ENCODE measurements around the gene STX2.
"Not testable (repeated sequence)": the region's sequence is repeated elsewhere in the genome, so short reads cannot be mapped to it uniquely, and the experiment has no call there.

The STX2 gene

DNA sequence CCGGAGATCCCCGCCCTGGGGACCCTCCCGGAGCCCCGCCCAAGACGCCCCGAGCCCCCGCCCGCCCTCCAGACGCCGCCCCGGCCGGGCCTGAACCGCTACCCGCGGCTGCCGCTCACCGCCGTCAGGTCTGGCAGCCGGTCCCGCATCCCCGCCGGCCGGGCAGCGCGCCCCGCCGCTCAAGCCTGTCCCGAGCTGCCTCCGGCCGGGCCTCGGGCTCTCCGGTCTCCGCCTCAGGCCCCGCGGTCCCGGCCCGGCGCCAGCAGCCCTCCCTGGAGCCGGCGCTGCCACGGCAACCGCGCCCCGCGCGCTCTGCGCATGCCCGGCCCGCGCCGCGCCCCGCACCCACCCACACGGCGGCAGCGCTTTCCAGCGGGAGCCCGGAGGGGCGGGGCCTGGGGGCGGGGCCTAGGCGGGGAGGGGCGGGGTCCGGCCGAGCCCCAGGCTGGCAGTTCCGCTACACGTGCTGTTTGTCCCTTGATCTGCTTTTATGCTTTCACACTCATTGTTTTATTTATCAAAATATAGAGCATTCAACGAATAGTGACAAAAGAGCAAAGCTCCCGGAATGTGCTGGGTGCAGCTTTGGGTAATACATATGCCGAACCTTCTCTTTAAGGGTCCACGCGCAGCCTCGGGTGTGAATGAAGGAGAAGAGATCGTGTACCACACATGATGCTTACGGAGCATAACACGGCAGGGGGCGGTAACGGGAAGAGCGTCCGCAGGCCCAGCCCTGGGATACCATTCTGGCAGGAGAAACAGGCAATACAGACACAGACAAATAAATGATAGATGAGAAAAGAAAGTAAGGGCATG is at the start of gene STX2:
Gene STX2, minus strand, starts transcription at position 300 of the 819 bp plus-strand sequence. Its CDS starts 151 bp downstream, at position 149.
- peak; percentile 77 for DNase-seq

DNA sequence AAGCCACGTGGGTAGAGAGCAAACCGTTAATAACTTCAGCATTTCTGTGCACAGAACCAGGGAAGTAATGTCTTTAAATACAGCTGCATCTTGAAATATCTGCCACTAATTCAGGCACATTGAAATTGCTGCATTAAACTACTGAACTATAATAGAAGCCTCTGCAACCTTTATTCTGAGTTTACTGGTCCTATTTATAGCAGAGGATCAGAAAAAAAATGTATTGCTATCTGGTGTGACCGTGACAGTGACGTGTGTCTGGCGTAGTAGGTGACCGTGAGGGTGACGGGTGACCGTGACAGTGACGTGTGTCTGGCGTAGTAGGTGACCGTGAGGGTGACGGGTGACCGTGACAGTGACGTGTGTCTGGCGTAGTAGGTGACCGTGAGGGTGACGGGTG is 48.1 kb upstream of the STX2 start:
- DNase-seq, result not testable (repeated sequence)

DNA sequence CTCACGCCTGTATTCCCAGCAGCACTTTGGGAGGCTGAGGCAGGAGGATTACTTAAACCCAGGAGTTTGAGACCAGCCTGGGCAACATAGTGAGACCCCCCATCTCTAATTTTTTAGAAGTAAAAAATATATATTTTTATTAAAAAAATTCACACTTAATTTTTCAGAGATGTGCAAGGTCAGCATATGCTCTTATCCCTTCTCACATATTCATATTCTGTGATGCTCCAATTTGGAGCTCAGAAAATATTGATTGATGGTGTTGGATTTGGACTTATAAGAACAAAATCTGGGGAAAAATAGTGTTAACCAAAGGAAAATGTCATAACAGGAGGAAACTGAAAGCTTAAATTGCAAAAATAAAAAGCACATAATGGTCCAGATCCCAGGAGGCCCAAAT is 42.5 kb upstream of the STX2 start:
- no peak for DNase-seq

DNA sequence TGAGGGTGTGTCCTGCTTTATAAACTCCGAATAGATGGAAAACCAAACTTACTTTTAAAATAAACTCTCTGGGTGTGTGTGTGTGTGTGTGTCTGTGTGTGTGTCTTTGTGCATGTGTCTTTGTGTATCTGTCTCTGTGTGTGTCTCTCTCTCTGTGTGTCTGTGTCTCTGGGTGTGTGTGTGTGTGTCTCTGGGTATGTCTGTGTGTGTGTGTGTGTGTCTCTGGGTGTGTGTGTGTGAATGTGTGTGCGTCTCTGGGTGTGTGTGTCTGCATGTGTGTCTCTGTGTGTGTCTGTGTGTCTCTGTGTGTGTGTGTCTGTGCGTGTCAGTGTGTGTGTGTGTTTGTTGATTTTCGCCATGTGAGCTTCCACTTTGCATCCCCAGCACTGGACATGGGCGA is 42.0 kb upstream of the STX2 start:
- DNase-seq, result no peak

DNA sequence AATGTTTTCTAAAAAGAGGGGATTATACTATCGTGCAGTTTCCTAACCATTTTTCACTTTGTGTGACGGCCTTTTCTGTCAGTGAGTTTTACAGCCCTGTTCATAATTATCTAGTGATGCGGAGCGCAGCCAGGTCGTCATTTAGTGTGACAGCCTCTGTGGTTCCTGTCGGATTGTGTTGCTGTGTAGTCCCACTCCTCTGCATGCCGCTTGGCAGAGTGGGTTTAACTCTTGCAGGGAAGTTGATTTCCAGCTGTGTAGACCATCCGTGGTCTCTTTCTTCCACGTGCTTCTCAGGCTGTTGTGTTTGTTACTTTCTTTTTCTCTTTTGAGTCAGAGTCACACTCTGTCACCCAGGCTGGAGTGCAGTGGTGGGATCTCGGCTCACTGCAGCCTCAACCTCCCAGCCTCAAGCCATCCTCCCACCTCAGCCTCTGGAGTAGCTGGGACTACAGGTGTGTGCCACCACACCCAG is 41.4 kb upstream of the STX2 start:
- DNase-seq, result no peak

DNA sequence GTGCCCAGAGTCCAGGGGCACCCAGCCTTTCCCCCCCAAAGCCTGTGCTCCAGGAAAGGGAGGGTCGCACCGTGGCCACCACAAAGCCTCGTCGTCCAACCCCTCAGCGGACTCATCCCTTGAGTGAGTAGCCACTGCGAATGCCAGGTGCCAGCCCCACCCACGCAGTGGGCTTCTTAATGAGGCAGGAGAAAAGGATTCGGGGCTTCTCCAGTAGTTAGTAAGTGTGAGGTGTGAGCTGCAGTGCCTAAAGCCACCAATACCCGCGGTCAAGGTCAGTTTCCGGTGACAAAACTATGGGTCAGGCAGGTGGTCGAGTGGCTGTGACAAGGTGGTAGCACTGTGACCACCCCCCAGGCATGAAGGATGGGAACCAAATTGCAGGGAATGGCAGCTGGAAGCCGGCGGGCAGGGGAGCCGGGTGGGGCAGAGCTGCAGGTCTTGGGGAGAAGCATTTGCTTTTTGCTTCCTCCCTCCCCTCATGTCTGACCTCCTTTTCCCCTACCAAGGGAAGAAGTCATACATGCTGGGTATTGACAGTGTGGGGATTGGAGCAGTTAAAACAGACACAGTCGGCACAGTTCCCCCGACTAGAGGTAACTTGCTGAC is 40.8 kb upstream of the STX2 start:
- DNase-seq, result no peak

DNA sequence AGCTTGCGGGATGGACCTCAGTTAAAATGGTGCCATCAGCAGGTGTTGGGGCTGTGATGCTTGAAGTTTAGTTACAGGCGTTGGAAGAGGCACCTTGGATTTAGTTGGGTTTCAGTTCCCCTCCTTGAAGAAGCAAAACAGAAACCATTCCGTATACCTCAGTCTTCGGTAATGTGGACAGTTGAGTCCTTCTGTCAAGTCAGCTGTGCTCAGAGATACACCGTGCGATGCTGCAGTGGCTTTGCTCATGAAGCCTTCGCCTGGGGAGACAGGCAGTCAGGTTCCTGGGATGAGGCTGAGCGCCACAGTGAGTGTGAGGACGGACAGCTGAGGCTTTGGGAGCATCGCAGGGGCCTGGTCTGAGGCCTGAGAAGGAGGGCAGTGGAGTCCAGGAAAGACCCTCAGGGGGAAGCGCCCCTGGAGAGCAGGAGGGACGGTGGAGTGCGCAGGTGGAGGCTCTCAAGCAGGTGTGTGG is 40.2 kb upstream of the STX2 start:
- no peak for DNase-seq

DNA sequence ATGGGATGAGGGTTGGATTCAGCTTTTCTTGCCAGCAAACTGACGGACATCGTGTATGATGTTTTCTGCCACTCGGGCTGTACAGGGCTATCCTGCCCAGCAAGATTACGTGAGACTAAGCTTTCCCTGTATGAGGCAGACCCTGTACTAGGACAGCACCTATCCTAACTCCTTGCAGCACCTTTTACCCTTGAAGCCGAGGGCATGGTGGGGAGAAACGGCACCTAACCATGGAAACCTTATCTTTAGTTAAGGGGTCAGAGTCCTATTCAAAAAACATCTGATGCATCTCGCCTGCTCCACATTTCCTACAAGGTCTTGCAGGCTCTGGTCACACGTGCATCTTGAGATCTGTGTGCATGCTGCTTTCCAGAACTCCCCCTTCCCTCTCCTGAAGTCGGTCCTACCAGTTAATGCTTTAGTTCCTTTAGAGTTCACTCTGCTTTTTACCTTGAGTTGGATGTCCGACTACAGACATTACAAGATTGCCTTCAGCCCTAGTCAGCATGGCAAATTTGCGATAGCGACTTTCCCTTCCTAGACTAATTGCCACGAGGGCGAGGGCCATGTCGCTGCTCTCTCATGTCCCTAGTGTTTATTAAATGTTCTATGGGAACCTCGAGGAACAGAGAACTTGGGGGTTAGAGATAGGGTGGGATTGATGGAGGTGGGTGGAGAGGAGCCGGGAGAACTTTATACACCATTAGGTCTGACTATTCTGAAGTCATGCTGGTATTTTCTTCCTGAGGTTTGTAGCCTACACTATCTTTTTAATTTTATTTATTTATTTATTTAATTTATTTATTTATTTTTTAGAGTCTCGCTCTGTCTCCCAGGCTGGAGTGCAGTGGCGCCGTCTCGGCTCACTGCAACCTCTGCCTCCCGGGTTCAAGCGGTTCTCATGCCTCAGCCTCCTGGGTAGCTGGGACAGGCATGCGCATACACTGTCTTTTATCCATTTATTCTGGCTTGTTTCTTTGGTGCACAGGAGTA is 39.4 kb upstream of the STX2 start:
- DNase-seq, result peak; percentile 56

DNA sequence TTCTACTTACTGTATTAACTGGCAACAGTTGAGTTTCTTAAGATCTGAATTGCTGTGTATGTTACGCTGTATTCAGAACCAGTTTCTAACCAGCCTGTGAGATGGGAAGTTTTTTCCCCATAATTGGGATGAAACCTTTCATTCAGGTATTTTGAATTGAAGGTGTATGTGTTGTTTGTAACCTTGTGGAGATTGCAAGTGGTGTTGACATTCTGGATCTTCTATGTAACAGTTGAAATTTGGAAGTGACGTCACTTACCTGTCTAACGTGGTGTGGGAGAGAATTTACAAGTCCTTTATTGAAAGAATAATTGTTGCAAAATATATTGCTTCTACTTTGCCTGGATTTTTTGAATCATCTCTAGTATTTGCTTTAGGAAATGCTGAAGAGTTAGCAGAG is 38.3 kb upstream of the STX2 start:
- DNase-seq, result no peak

DNA sequence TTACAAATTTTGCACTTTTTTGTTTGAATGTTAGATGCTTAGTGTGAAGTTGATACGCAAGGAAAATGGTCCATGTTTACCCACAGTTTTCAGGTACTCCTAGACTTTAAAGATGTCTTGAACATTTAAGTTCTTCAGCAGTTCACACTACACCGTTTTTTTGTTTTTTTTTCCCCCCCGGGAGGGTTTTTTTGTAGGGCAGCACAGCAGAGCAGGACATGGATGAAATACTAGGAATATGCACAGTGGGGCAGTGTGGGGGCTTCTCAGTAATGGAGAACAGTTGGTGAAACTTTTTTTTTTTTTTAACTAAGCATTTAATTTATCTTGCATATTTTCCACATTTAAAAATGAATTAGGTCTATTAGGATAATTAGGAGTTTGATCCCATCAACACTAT is 37.7 kb upstream of the STX2 start:
- no peak for DNase-seq

DNA sequence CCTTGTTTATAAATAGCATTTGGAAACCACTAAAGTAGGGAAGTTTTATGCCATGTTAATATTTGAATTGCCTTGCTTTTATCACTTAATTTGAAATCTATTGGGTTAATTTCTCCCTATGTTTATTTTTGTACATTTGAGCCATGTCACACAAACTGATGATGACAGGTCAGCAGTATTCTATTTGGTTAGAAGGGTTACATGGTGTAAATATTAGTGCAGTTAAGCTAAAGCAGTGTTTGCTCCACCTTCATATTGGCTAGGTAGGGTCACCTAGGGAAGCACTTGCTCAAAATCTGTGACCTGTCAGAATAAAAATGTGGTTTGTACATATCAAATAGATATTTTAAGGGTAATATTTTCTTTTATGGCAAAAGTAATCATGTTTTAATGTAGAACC is 37.2 kb upstream of the STX2 start:
- no peak for DNase-seq

DNA sequence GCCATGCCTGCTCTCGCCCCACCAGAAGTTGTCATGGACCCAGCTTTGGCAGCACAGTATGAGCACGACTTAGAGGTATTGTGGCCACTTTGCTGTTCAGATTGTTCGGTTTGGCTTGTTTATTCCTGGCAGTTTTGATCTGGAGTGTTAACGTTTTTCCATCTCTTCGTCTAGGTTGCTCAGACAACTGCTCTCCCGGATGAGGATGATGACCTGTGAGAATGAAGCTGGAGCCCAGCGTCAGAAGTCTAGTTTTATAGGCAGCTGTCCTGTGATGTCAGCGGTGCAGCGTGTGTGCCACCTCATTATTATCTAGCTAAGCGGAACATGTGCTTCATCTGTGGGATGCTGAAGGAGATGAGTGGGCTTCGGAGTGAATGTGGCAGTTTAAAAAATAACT is 36.7 kb upstream of the STX2 start:
- not testable (repeated sequence) for DNase-seq

DNA sequence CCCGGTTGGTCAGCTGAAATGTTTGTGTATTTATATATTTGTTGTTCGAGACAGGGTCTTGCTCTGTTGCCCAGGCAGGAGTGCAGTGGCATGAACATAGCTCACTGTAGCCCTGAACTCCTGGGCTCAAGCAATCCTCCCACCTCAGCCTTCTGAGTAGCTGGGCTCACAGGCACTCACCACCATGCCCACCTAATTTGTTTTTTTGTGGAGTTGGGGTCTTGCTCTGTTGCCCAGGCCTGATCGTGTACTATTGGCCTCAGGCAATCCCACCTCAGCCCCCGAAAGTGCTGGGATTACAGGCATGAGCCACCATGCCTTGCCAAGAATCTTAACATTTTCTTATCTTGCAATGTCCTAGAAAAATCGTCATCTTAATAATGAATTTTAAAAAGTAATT is 36.1 kb upstream of the STX2 start:
- DNase-seq, result no peak

DNA sequence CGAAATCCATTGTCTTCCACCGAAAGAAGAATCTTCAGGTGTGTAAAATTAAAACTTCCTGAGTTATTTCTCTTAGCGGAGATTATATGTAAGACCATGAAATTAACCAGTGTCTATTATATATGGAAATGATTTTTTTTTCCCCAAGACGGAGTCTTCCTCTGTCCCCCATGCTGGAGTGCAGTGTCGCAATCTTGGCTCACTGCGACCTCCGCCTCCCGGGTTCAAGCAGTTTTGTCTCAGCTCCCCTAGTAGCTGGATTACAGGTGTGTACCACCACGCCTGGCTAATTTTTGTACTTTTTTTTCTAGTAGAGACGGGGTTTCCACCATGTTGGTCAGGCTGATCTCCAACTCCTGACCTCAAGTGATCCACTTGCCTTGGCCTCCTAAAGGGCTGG is 35.6 kb upstream of the STX2 start:
- DNase-seq, result no peak

DNA sequence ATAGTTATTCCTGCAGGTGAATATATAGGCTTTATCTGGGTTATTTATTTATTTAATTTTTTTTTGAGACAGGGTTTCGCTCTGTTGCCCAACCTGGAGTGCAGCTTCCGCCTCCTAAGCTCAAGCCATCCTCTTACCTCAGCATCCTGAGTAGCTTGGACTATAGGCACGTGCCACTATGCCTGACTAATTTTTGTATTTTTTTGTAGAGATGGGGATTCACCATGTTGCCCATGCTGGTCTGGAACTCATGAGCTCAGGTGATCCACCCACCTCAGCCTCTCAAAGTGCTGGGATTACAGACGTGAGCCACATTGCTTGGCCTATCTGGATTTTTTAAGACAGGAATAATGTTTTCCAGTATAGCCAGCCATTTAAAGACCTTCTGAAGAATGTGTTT is 34.8 kb upstream of the STX2 start:
- DNase-seq, result no peak

DNA sequence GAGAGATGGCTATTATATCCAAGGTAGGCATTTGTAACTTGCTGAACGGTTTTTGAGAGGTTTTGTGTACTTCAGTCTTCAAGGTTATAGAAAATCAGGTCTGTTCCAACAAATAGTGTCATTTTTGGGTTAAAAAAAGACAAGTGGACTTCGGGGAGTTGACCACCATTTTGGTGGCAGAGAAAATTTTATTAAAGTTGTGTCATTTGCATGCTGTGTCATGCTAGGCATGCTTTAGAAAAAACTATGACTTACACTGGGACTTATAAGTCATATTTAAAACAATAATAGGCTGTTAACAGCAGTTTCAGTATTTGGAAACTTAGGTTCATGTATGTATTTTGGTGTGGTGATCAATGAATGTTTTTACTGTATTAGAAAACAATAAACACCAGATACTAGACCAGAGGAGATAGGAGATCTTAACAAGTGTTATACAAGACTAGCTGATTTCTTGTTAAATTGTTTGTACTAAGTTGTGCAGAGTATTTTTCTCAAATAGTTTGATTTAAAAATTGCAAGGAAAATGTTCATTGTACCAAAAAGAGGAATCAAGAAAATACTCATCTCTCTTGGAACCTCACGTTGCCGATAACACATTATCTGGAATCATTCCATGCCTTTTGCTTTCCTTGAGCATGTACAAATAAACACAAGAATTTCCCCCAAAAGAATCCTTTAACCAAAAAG is 34.2 kb upstream of the STX2 start:
- DNase-seq, result no peak

DNA sequence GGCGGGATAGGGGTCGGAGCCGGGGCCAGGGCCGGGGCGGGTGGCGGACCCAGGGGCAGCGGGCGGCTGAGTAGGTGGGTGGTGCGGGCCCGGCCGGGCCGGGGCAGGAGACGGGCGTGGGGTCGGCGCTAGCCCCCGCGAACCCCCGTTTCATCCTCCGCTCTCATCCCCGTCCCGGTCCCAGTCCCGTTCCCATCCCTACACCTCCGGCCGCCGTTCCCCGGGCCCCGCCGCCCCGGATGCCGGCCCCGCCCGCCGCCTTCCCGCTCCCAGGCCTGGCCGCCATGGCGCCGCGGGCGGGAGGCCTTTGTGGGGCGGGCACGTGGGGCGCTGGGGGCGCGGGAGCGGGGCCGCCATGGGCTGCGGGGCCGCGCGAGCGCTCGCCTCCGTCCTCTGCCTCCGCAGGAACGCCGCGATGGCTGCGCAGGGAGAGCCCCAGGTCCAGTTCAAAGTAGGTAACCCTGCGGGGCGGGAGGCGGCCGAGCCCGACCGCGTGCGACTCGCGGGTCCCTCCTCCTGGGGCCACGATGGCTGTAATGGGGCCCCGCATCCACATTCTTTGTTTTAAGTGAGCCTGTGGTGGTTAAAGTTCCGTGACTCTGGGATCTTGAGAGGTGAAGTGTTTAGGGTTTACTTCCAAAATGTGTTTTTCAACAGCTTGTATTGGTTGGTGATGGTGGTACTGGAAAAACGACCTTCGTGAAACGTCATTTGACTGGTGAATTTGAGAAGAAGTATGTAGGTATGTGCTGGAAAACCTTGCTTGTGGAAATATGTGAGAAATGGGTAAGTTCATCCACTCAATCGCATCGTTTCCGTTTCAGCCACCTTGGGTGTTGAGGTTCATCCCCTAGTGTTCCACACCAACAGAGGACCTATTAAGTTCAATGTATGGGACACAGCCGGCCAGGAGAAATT is 33.4 kb upstream of the STX2 start:
- no peak for DNase-seq

DNA sequence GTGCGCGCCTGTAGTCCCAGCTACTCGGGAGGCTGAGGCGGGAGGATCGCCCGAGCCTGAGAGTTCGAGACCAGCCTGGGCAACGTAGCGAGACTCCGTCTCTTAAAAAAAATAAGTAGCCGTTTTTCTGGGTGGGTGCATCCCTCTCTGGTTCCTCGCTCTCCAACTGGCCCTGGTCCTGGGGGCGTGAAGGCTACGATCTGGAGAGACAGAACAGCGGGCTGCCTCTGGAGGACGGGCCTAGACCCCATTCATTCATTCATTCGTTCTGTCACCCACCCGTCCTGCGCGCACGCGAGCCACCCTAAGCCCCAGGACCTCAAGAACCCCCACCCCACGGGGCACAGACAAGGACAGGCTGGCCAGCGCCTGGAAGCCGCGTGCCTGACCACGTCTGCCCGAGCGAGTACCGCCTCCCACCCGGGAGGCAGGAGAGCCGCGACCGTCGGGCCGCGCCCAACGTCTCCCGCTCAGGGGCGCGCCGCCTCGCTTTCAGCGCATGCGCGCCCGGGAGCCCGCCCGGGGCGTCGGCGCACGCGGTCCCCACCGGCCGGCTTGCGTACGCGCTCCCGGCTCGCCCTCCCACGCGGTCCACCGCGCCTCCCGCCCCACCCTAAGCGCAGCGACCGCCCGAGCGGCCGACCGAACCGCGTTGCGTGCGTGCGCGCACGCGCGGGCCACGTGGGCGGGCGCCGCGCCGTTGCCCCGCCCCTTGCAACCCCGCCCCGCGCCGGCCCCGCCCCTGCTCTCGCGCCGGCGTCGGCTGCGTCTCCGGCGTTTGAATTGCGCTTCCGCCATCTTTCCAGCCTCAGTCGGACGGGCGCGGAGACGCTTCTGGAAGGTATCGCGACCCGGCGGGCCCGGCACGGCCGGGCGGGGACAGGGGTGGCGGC is 32.5 kb upstream of the STX2 start, which contains the start of gene RAN:
Gene RAN, plus strand, starts transcription at position 781 of the 893 bp plus-strand sequence. CDS start 528 bp downstream, outside the sequence.
- DNase-seq, result peak; percentile 86

DNA sequence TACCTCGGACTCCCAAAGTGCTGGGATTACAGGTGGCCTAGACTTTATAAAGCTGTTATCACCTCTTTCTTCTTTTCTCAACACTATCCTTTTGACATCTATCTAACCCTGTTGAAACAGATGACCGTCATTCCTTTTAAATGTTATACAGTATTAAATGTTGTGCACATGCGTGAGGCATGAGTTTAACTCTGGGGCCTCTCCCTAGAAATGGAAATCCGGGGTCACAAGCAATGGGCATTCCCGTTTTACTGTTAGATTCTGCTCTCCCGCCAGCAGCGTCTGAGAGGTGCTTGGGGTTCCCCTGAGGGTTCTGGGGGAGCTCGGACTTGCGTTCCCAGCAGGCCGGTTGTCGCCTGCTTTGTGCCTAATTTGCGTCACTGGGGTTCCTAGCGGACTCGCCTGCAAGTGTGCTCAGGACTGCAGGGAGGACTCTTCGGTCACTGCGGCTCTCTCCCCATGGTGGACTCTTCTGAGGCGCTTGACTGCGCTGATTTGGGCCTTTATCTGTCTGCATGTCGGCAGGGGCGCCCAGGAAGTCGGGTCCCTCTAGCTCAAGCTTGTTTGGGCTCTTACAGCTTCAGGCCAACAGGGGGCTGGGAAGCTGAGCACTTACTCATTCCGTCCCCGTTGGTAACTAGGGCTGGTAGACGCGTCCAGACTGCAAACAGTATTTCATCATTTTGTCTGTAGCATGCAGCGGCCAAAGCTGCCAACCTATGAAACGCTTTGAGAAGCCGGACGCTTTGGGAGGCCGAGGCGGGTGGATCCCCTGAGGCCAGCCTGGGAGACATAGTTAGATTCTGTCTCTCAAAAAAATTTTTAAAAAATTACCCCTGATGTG is 31.6 kb upstream of the STX2 start:
- DNase-seq, result no peak
